ENCODE results near the gene PRSS50.
"Not testable (repeated sequence)": the region's sequence is repeated elsewhere in the genome, so short reads cannot be mapped to it uniquely, and the experiment has no call there.

Gene PRSS50

GRCh38 chr3:46717447-46718231 is at the start of gene PRSS50:
Gene PRSS50 (minus strand): TSS chr3:46717869. CDS start chr3:46717824, 45 bp downstream.
- no peak within 1 kb of the TSS for H3K27ac ChIP-seq
- no peak for DNase-seq (ENCODE audit: low read depth, low spot score)

- H3K27ac ChIP-seq: no peak overlapping the region
- DNase-seq (ENCODE audit: low read depth, low spot score): no peak
These were observed 46.5 kb upstream of the PRSS50 start for GRCh38 chr3:46764206-46764605.

- no peak overlapping the region for H3K27ac ChIP-seq
- DNase-seq (ENCODE audit: low read depth, low spot score): no peak
These were observed 45.5 kb upstream of the PRSS50 start for GRCh38 chr3:46763178-46763577.

GRCh38 chr3:46759239-46760167 is 41.8 kb upstream of the PRSS50 start:
- no peak overlapping the region for H3K27ac ChIP-seq
- DNase-seq (ENCODE audit: low read depth, low spot score): no peak

DNA sequence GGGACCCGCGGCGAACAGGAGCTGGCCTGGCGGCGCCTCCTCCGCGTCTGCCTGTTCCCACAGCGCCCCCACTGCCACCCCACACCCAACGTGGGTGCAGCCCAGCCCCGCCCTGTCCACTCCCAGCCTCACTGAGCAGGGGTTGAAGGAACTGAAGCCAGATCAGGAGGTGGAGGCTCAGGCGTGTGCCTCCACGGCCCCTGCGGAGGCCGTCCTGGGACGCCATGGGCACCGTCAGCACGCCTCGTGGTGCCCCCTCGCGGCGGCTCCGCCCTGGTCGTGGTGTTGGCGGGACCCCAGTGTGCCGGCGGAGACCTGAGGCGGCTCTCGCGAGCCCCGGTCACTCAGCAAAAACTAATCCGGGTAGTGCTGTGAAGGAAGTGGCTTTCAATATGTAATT is 39.0 kb upstream of the PRSS50 start:
- no peak for DNase-seq (ENCODE audit: low read depth, low spot score)
- H3K27ac ChIP-seq: no peak overlapping the region

- no peak overlapping the region for H3K27ac ChIP-seq
These were observed 38.0 kb upstream of the PRSS50 start for GRCh38 chr3:46755646-46756045.

GRCh38 chr3:46753127-46753526 is 35.5 kb upstream of the PRSS50 start:
- not testable (repeated sequence) for H3K27ac ChIP-seq; DNase-seq (ENCODE audit: low read depth, low spot score)

More at GRCh38 chr3:46755646-46756045, 38.0 kb upstream of the PRSS50 start:
- no peak for DNase-seq (ENCODE audit: low read depth, low spot score)

GRCh38 chr3:46750555-46751038 is 32.9 kb upstream of the PRSS50 start:
- H3K27ac ChIP-seq: no peak overlapping the region
- DNase-seq (ENCODE audit: low read depth, low spot score): no peak

DNA sequence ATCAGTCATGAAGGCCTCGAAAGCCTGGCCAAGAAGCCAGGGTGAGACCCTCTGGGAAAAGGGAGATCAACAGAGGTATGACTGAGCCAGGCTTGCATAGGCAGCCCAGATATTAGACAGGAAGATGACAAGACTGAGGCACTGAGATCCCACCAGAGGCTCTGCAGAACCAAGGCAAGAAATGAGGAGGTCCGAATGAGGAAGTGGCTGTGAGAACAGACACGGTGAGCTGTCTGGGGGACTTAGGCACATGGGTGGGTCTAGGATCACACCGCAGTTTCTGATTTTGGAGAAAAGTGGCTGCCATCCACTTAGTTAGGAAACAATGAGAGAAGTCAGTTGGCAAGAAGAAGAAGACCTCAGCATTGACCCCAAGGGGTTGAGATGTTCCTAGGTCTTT is 31.5 kb upstream of the PRSS50 start:
- no peak for DNase-seq (ENCODE audit: low read depth, low spot score)

GRCh38 chr3:46748170-46748569 is 30.5 kb upstream of the PRSS50 start:
- H3K27ac ChIP-seq: no peak overlapping the region
- no peak for DNase-seq (ENCODE audit: low read depth, low spot score)

More for the DNA sequence above, 31.5 kb upstream of the PRSS50 start:
- no peak overlapping the region for H3K27ac ChIP-seq

DNA sequence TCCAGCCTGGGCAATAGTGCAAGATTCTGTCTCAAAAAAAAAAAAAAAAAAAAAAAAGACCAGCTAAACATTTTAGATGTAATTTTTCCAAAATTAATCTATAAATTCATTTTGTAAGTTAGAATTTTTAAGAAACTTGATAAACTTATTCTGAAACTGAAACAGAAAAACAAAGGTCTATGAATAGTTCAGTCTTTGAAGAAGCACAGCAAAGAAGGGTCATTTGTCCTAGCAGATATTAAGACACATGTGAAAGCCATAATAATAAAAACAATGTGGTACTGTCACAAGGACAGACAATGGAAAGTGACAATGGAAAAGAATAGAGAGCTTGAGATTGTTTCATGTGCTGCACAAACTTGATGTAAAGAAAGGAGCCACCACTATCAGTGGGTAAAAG is 29.0 kb upstream of the PRSS50 start:
- H3K27ac ChIP-seq: no peak overlapping the region
- no peak for DNase-seq (ENCODE audit: low read depth, low spot score)

DNA sequence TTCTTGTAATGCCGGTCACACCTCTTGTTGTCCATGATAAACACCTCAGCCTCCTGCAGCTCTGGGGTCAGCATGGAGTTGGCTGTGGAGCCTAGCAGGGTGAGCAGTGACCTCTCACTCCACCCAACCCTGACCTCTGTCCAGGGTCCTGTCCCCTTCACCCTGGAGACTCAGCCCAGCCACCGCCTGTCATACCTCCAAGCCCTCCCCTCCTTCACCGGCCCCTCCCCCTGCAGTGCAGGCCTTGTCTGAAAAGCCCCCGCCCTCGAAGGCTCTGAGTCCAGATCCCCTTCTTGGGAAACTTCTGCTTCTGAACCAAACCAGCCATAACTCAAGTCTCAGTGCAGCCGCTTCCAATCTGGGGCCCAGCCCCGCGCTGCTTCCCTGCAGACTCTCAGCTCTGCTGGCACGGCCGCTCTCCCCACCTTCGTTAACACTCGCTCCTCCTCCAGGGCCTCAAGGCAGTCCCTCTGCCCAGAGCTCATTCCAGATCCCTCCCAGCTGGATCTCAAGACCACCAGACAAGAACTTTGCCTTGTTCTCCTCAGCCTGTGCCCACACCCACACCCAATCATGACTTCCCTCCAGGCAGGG is 25.4 kb upstream of the PRSS50 start:
- H3K27ac ChIP-seq: no peak overlapping the region
- DNase-seq (ENCODE audit: low read depth, low spot score): no peak

GRCh38 chr3:46739565-46739964 is 21.9 kb upstream of the PRSS50 start:
- not testable (repeated sequence) for H3K27ac ChIP-seq; DNase-seq (ENCODE audit: low read depth, low spot score)

DNA sequence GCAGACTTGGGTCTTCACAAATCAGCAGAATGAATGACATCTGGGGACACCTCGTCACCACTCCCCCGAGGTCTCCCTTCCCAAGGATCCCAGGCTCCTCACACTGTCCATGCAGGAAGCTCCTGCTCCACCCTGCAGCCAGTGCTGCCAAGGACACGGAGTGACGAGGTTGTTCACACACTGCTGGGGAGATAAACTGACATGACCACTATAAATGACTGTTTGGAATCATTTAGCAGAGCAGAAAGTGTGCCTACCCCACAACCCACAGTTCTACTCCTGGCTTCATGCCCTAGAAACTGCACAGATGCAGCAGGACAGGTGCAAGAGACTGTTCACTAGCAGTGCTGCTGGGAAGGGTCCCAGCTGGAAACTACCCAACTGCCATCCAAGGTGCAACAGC is 19.7 kb upstream of the PRSS50 start:
- no peak for DNase-seq (ENCODE audit: low read depth, low spot score)
- H3K27ac ChIP-seq: no peak overlapping the region

DNA sequence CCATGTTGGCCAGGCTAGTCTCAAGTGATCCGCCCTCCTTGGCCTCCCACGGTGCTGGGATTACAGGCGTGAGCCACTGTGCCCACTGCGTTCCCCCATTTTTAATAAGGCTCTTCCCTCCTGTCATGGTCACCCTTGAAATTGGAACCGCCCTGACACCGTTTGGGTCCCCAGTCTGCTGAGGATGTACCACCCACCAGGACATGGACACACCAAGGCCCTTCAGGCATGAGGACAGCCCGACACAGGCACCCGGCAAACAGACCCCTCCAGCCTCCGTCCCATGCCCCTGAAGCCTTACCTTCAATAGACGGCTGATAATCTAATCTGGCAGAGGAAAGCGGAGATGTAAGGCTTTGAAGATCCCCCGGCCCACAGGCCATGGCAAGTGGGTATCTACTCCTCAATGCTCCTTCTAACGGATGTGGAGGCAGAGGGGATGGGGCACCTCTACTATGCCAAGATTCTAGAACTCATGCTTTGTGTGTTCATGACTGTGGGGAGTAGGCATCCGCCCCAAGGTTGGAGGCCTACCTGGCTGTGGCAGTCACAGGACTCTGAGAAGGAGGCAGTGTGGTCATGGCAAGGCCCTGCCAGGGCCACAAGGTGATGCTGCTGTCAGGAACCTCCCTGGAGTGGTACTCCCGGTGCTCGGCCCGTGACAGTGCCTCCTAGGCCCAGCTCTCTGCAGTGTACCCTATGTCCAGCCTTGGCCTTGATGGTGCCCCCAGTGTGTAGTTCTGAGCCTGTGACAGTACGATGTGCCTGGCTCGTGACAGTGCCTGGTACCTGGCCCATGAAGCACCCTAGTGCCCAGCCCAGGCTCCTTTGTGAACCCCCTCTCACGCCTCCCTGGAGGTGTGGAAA is 18.6 kb upstream of the PRSS50 start:
- DNase-seq (ENCODE audit: low read depth, low spot score): no peak

GRCh38 chr3:46734773-46735172 is 17.1 kb upstream of the PRSS50 start:
- no peak for DNase-seq (ENCODE audit: low read depth, low spot score)

More for the DNA sequence above, 18.6 kb upstream of the PRSS50 start:
- H3K27ac ChIP-seq: no peak overlapping the region

DNA sequence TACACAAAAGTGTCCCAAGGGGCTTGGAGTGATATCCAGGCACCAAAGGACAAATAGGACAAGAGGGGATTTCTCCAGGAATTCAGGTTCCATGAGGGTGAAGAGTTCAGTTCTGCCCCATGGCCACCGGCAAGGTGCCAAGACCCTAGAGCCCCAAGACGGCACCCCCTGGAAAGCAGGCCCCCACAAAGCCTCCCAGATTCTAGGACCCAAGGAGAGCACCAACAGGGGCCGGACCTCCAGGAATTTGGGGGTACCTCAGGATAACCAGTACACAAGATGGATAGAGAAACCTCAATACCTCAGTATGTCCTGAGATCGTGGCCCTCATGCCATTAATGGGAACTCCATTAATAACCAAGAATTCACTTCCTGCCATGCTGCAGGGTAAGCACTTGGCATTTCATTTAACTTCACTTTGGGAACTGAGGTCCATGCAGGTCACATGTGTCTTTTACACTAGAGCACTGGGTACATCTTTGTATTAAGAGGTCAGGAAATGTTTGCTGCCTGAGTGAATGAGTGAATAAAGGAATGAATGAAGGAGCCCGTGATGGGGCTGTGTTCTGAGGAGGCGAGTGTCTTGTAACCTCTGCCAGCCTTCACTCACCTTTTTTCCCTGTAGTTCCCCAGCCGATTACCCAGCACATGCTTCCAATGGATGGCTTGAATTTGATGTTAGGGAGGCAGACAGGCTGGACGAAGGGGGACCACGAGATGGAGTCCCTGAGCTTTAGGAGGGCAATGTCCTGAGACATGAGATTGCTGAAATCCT is 15.5 kb upstream of the PRSS50 start:
- DNase-seq (ENCODE audit: low read depth, low spot score): no peak
- H3K27ac ChIP-seq: no peak overlapping the region

More at GRCh38 chr3:46734773-46735172, 17.1 kb upstream of the PRSS50 start:
- H3K27ac ChIP-seq: no peak overlapping the region

- no peak for DNase-seq (ENCODE audit: low read depth, low spot score)
- no peak overlapping the region for H3K27ac ChIP-seq
These were observed 14.1 kb upstream of the PRSS50 start for GRCh38 chr3:46731795-46732194.

DNA sequence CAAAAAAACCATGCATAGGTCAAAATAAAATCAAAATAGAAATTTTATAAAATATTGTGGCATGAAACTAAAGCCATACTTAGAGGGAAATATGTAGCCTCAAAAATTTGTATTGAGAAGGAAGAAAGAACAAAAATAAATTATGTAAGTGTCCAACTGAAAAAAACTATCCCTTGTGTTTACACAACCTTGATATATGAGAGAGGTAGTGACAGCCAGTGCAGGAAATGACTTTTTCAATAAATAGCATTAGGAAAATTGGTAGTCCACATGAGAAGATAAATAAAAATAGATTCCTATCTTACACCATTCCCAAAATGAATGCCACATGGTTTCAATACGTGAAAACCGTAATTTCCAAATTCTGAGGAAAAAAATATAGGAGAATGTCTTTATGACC is 13.2 kb upstream of the PRSS50 start:
- no peak for DNase-seq (ENCODE audit: low read depth, low spot score)
- no peak overlapping the region for H3K27ac ChIP-seq
